Stimulated activated CD4-positive, alpha-beta T cell treated with anti-CD3 and anti-CD28 coated beads, Interleukin-1b, Interleukin-23, amount 100 ng/mL, for 4 hours (primary cell): Measurements from ENCODE around the gene DNM1.
"Not testable (repeated sequence)": the region's sequence is repeated elsewhere in the genome, so short reads cannot be mapped to it uniquely, and the experiment has no call there.

ENCODE experiments used
- DNase-seq, 2 donors: peaks; one replicate each; pipeline ENCODE4 v3.0.0-alpha.2; 2020; ENCODE audit warnings: low read depth in 2 of 2

Gene DNM1

GRCh38 chr9:128224877-128225276 is 21.7 kb downstream of the DNM1 start:
- DNase-seq, result no peak

DNA sequence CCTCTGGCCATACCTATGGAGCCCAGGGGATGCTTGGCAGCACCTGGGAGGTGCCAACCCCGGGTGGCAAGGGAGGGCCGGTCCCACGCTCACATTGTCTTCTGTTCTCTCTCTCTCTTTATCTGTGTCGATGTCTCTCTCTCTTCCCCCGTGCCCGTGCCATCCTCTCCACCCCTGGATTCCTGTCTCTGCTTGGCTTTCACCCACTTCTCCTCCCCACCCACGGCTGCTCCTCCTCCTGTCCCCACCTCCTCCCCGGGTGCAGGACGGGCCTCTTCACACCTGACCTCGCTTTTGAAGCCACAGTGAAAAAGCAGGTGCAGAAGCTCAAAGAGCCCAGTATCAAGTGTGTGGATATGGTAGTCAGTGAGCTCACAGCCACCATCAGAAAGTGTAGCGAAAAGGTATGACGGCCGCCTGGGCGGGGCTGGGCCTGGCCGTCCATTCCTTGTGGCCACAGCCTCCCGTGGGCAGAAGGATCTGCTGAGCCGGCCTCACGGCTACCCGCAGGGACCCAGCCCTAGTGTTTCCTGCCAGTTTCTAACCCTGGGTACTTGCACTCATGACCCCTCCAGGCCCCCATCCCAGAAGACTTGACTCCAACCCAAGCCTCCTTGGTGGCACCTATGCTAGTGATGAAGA is 22.7 kb downstream of the DNM1 start:
- no peak for DNase-seq

- DNase-seq, result no peak
Measured at GRCh38 chr9:128226412-128226801, 23.2 kb downstream of the DNM1 start.

DNA sequence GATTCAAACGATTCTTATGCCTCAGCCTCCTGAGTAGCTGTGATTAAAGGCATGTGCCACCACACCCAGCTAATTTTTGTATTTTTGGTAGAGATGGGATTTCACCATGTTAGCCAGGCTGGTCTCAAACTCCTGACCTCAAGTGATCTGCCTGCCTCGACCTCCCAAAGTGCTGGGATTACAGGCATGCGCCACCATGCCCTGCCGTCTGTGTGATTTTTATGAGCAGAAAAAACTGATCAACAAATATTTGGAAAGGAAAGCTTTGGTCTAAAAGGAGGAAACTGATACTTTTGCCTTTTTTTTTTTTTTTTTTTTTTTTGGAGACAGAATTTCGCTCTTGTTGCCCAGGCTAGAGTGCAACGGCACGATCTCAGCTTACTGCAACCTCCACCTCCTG is 27.7 kb downstream of the DNM1 start:
- DNase-seq, result not testable (repeated sequence)

- no peak for DNase-seq
Measured at GRCh38 chr9:128231638-128232527, 28.7 kb downstream of the DNM1 start.

GRCh38 chr9:128232528-128233428 is 29.6 kb downstream of the DNM1 start:
- no peak for DNase-seq

- DNase-seq, result no peak
Measured at GRCh38 chr9:128233817-128234406, 30.7 kb downstream of the DNM1 start.

DNA sequence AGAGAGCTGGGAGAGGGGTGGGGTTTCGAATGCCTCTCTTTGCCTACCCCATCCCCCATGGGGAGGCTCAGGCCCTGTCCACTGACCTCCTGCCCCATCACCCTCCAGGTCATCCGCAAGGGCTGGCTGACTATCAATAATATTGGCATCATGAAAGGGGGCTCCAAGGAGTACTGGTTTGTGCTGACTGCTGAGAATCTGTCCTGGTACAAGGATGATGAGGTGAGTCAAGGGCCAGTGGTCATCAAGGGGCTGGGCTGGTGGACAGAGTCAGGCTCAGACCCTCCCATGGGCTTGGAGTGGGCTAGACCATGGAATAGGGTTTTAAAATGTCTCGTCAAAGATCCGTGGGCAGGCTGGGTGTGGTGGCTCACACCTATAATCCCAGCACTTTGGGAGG is 38.9 kb downstream of the DNM1 start:
- DNase-seq, result no peak

GRCh38 chr9:128242828-128243214 is 39.6 kb downstream of the DNM1 start:
- no peak for DNase-seq

DNA sequence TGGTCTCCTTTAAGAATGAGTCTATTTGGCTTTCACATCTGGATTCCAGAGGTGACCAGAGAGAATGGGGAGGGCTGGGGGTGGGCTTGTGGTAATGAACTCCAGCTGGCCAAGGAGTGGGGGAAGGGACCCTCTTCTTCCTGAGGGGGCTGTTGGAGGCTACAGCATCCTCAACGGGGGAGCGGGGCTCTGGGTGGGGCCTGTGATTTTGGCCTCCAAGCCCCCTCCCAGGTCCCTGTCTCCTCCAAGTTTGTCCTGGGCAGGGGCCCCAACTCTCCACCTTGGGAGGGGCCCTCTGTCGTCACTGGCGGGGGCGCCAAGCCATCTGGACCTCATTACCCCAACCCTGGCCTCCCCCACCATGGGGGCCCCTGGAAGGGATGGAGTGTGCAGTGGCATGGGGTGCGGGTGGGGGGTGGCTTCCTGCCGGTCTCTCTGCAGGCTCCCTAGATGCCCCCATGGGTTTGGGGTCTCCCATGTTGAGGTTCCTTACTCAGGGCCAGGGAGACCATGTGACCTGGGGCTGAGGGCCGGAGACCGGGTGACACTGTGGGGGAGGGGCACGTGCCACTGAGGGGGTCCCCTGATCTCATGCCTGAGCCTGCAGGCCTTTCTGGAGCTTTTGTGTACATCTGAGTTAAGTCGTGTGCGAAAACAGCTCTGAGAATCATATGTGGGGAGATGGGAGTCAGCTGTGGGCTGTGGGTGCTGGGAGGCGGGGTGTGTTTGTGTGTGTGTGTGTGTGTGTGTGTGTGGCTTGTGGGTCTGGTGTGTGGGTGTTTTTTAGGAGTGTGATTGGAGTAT is 40.2 kb downstream of the DNM1 start:
- no peak for DNase-seq

GRCh38 chr9:128244091-128244836 is 41.1 kb downstream of the DNM1 start:
- no peak for DNase-seq

DNA sequence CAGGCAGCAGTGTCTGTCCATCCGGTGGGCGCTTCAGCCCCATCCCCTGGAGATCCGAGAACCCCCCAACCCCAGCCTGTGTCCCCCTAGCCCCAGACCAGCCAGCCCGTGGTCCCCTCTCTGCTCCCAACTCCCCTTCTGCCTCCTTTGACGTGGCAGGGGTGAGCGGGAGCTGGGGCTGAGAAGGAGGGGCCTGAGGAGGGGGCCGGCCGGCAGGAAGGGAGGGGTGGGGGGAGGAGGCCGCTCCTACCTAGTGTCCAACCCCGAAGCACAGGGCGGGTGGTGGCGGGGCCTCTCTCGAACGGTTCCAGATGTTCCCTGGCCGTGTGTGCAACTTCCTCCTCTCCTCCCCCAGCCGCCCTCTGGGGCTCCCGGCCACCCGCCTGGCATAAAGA is 41.7 kb downstream of the DNM1 start:
- DNase-seq, result no peak

DNA sequence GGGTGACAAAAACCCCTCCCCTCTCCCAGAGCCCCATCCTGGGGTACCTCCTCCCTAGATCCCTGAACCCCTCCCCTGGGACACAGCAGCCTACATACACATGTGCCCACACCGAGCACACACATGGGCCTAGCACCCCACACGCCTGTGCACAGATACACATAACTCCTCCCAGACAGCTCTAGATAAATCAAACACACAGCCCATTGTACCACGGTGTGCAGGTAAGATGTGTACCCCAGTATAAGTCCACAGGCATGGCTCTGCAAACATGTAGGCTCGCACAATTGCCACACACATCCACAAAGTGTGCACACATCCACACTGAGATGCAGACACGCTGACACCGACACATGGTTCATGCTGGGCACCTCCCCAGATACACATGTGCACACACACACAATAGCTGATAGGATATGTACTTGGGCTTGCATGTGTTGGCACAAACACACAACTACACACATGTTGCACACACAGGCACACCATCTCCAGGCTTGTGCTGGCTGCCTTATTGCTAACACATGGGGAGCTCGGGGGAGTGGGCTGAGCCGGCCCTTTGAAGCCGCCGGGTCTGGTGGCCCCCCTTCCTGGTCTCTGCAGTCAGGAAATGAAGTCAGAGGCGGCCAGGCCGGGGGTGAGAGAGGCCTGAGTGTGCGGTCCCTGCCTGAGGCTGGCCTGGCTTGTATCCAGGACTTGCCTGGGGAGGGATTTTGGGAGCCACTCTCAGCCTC is 42.4 kb downstream of the DNM1 start:
- no peak for DNase-seq

GRCh38 chr9:128246471-128246870 is 43.3 kb downstream of the DNM1 start:
- DNase-seq, result no peak

DNA sequence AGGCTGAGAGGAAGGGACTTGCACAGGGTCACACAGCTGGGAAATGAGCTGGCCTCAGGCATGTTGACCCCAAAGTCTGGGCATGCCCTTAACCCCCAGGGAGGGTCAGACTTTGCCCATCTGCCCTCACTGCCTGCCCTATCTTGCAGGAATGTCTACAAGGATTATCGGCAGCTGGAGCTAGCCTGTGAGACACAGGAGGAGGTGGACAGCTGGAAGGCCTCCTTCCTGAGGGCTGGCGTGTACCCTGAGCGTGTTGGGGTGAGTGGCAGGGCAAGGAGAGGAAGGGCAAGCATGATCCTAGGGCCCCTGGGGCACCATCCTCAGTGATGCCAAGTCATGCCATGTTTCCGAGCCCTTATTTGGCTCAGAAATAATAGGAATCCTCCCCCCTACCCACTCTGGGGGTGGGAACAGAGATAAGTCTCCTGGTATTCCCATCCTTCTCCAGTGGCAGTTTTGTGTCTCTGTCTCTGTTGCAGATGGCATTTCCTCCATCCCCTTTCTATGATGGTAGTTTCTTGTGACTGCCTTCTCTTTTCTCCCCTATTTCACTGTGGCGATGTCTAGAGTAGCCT is 44.1 kb downstream of the DNM1 start:
- DNase-seq, result no peak

DNA sequence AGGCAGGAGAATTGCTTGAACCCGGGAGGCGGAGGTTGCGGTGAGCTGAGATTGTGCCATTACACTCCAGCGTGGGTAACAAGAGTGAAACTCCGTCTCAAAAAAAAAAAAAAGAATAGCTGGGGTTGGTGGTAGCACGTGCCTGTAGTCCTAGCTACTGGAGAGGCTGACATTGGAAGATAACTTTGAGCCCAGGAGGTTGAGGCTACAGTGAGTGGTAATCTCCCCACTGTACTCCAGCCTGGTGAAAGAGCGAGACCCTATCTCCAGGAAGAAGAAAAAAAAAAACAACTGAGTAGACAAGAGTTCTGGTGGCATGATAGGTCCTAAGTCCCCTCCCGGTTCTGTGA is 46.4 kb downstream of the DNM1 start:
- no peak for DNase-seq

GRCh38 chr9:128249908-128250838 is 47.0 kb downstream of the DNM1 start:
- peak; percentile 99 to 100 for DNase-seq
